ENCODE results near the gene RBM33. TPM values are rescaled to one million over a fixed set of nuclear protein-coding genes. Genes with fewer than 3 reads are reported as not detected.

The RBM33 gene
- total and polyA plus RNA-seq, 8 donors: 14.6 to 40.1 (median 32.7) TPM

DNA sequence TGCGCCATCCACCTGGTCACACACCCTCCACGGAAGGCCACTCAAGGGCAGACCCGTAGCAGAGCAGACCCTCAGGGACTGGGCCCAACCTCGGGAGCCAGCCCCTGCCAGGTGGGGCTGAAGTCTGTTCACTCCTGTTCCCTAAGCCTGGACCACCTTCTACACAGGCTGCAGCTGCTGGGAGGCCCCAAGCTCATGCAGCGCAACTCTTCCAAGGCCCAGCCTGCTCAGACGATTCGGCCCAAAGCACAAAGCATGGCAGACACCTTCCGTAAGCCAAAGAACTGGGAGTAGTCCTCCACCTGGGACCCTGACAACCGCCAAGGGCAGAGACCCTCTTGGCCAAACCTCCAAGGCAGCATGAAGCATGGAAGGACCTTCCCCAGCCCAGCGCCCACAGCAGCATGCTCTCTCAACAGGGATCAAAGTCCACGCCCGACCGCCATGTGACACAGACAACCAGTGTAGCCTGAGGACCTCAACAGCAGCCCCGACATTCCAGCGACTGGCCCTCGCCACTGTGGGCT is 156.3 kb downstream of the RBM33 start:
- peak in 2 of 6 donors; percentile 39 to 48 for DNase-seq
- no peak for FAIRE-seq
- TF ChIP-seq, protein P1, sequence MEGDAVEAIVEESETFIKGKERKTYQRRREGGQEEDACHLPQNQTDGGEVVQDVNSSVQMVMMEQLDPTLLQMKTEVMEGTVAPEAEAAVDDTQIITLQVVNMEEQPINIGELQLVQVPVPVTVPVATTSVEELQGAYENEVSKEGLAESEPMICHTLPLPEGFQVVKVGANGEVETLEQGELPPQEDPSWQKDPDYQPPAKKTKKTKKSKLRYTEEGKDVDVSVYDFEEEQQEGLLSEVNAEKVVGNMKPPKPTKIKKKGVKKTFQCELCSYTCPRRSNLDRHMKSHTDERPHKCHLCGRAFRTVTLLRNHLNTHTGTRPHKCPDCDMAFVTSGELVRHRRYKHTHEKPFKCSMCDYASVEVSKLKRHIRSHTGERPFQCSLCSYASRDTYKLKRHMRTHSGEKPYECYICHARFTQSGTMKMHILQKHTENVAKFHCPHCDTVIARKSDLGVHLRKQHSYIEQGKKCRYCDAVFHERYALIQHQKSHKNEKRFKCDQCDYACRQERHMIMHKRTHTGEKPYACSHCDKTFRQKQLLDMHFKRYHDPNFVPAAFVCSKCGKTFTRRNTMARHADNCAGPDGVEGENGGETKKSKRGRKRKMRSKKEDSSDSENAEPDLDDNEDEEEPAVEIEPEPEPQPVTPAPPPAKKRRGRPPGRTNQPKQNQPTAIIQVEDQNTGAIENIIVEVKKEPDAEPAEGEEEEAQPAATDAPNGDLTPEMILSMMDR (IDR thresholded peaks at IDR 0.05): no peak
- ATAC-seq: no peak
- intact Hi-C loops (cut with DNase I): no loop called here
- Histone ChIP-seq H3K4me3 (no peak overlapping the region), H3K27me3 (peaks cover 0 to 24% (median 8%) of the 10 kb centered on the region in 4 donors), H3K4me1 (peaks cover 0 to 18% (median 13%) of the 10 kb centered on the region in 3 donors), H3K36me3 (no peaks in the 10 kb centered on the region), H3K27ac (no peak overlapping the region), H3K9me3 (no peaks in the 10 kb centered on the region)
- WGBS, 2 donors: 75 to 81% methylated on average over 16 of the region's 16 CpGs

- 38 to 43% methylated on average over 6 of the region's 6 CpGs for WGBS, 2 donors
- H3K9me3 ChIP-seq: no peaks in the 10 kb centered on the region
- intact Hi-C loops (cut with DNase I): no loop called here
- H3K27me3 ChIP-seq: peaks cover 0 to 29% (median 12%) of the 10 kb centered on the region in 4 donors
- H3K36me3 ChIP-seq: no peaks in the 10 kb centered on the region
- ATAC-seq (no peak), DNase-seq (no peak), FAIRE-seq (no peak)
- H3K4me1 ChIP-seq: peaks cover 0 to 15% (median 13%) of the 10 kb centered on the region in 3 donors
- no peak overlapping the region for H3K27ac ChIP-seq
- TF ChIP-seq, protein P1 (IDR thresholded peaks at IDR 0.05): no peak
- no peak overlapping the region for H3K4me3 ChIP-seq
Measured at GRCh38 chr7:155802291-155802690, 157.8 kb downstream of the RBM33 start.

DNA sequence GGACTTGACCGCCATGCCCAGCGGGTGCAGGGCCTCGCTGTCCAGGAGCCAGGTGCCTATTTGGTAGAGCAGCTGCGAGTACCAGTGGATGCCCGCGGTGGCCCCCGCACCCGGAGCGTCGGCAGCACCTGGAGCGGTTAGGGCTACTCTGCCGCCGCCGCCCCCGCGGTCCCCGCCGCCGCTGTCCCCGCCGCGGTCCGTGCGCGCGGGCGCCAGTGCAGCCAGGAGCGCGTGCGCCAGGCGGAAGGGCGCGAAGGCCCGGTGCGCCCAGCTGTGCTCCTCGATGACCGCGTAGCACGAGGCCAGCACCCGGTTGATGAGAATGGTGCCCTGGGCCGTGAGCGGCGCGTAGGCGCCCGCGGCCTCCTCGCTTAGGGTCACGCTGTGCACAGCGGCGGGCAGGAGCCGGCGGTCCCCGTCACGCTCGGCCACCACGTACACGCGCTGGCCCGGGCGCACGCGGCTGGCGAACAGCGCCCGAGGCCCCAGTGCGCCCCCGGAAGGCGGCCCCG is 158.5 kb downstream of the RBM33 start:
- 8 to 9% methylated on average over 38 to 70 of the region's 70 CpGs for WGBS, 2 donors
- H3K4me1 ChIP-seq: peaks cover 0 to 16% (median 13%) of the 10 kb centered on the region in 3 donors
- H3K36me3 ChIP-seq: no peaks in the 10 kb centered on the region
- ATAC-seq: no peak
- TF ChIP-seq, protein P1 (IDR thresholded peaks at IDR 0.05): no peak
- H3K27ac ChIP-seq: no peak overlapping the region
- intact Hi-C loops (cut with DNase I): no loop called here
- FAIRE-seq: no peak
- H3K9me3 ChIP-seq: no peaks in the 10 kb centered on the region
- peak overlapping the region in 1 of 4 donors; percentile 32 for H3K4me3 ChIP-seq
- DNase-seq: peak in 1 of 6 donors; percentile 50
- H3K27me3 ChIP-seq: peaks cover 0 to 35% (median 12%) of the 10 kb centered on the region in 4 donors

- FAIRE-seq: no peak
- Histone ChIP-seq H3K4me1 (peaks cover 0 to 23% (median 17%) of the 10 kb centered on the region in 3 donors), H3K27me3 (peaks cover 0 to 38% (median 12%) of the 10 kb centered on the region in 4 donors), H3K36me3 (no peaks in the 10 kb centered on the region), H3K27ac (no peak overlapping the region), H3K4me3 (peak overlapping the region in 2 of 4 donors; percentile 23 to 32), H3K9me3 (no peaks in the 10 kb centered on the region)
- peak in 3 of 4 donors; percentile 18 to 49 (median 30) for ATAC-seq
- TF ChIP-seq, protein P1 (IDR thresholded peaks at IDR 0.05): no peak
- intact Hi-C loops (cut with DNase I): no loop called here
- 2 to 3% methylated on average over 51 to 96 of the region's 96 CpGs for WGBS, 2 donors
- DNase-seq: peak in 1 of 6 donors; percentile 69
Measured at GRCh38 chr7:155803418-155804376, 159.2 kb downstream of the RBM33 start.

All from pancreas (tissue), 10 donors.